Panc1 (cell line): Measurements from ENCODE around the gene HGFAC. TPM values are rescaled to one million over a fixed set of nuclear protein-coding genes. Genes with fewer than 3 reads are reported as not detected.

Experiments
- ATAC-seq: fragments of 200-7000 bp; cut with Tn5 transposase; 2 replicates; pipeline ENCODE4 v1.9.1; 2020; ENCODE audit warnings: mild to moderate bottlenecking, moderate library complexity
- BruUV-seq: library from RNA; stranded (reverse); fragments of 400-500 nt; replicated peaks from 2 replicates; lab custom pipeline; 2021; lab: Mats Ljungman, UMichigan
- CTCF ChIA-PET: fragments of 300-600 bp; sonication (Branson Sonifier 250); formaldehyde crosslinking; loops from one replicate; lab custom pipeline; 2022; ENCODE audit warnings: antibody characterized with exemption; lab: Charles Lee
- POLR2A ChIA-PET: fragments of 300-600 bp; sonication (Branson Sonifier 250); formaldehyde crosslinking; loops from one replicate; lab custom pipeline; 2022; ENCODE audit warnings: antibody characterized with exemption; lab: Charles Lee
- DNase-seq: peaks from one replicate; pipeline ENCODE4 v3.0.0-alpha.2; 2010; ENCODE audit warnings: low read depth, low spot score
- H3K27ac ChIP-seq: 2 replicates; pipeline ENCODE4 v1.5.1; 2011; ENCODE audit warnings: mild to moderate bottlenecking, low read length, inconsistent platforms
- H3K27me3 ChIP-seq: fragments of 200-500 bp; sonication (Bioruptor generic); 2 replicates; pipeline ENCODE4 v1.6.0; 2014; ENCODE audit warnings: low read length, inconsistent platforms; ENCODE audit not compliant: control insufficient read depth, insufficient read depth
- H3K36me3 ChIP-seq: fragments of 200-500 bp; sonication (Bioruptor generic); 2 replicates; pipeline ENCODE4 v1.5.1; 2014; ENCODE audit warnings: inconsistent platforms, mild to moderate bottlenecking, low read length, moderate library complexity; ENCODE audit not compliant: control insufficient read depth, insufficient read depth
- H3K4me1 ChIP-seq: 2 replicates; pipeline ENCODE4 v1.5.1; 2011; ENCODE audit warnings: inconsistent platforms, mild to moderate bottlenecking, low read length, moderate library complexity; ENCODE audit not compliant: control insufficient read depth, insufficient read depth
- H3K4me3 ChIP-seq, 2 experiments: 2 replicates each; pipeline ENCODE4 v1.5.1; 2011 to 2012; ENCODE audit warnings: low read depth in 2 of 2, low read length in 2 of 2, mild to moderate bottlenecking in 2 of 2, inconsistent platforms in 1 of 2, moderate library complexity in 1 of 2
- H3K9me3 ChIP-seq: fragments of 200-500 bp; sonication (Bioruptor generic); 2 replicates; pipeline ENCODE4 v1.5.1; 2014; ENCODE audit warnings: low read depth, mild to moderate bottlenecking, inconsistent platforms, low read length, moderate library complexity; ENCODE audit not compliant: control insufficient read depth, insufficient read depth
- POLR2AphosphoS5 ChIP-seq: IDR thresholded peaks from 2 replicates; pipeline ENCODE4 v1.6.1; 2012; ENCODE audit warnings: mild to moderate bottlenecking, low read depth, low read length, moderate library complexity
- SIN3A ChIP-seq: IDR thresholded peaks from 2 replicates; pipeline ENCODE4 v1.6.1; 2012; ENCODE audit warnings: low read depth, mild to moderate bottlenecking, low read length, moderate library complexity, borderline replicate concordance; ENCODE audit not compliant: insufficient read depth
- TCF7L2 ChIP-seq: IDR thresholded peaks from 2 replicates; pipeline ENCODE4 v1.6.1; 2011; ENCODE audit warnings: mild to moderate bottlenecking, low read depth, low read length, inconsistent platforms
- in situ Hi-C: cut with HindIII; loops from 2 replicates; pipeline ENCODE4 v1.10.0; 2016; ENCODE audit warnings: low sequenced_read_pairs, low pct_unique_long_range_greater_than_20kb
- intact Hi-C: fragments of 100-400 bp; cut with micrococcal nuclease; formaldehyde crosslinking; loops from one replicate; pipeline ENCODE4 v1.10.0; 2022; ENCODE audit not compliant: unreplicated experiment
- total RNA-seq: library from RNA; stranded (reverse); gene quantifications from one replicate; pipeline ENCODE4 v1.2.1, GENCODE V29; 2021; ENCODE audit not compliant: unreplicated experiment
- TF ChIP-seq, protein P1 (sequence below), 2 experiments: IDR thresholded peaks; 2 replicates each; pipeline ENCODE4 v1.6.1; 2011 to 2012; ENCODE audit warnings: low read depth in 2 of 2, control low read depth in 1 of 2, low read length in 1 of 2, mild to moderate bottlenecking in 1 of 2, moderate library complexity in 1 of 2; ENCODE audit not compliant: insufficient read depth in 1 of 2
- TF ChIP-seq, protein P2 (sequence below): fragments of 450-650 bp; IDR thresholded peaks from 2 replicates; pipeline ENCODE4 v1.5.1; 2017; ENCODE audit warnings: mild to moderate bottlenecking

HGFAC gene
- total RNA-seq, 1 experiment from 2014 or later, result 0.59 TPM

DNA sequence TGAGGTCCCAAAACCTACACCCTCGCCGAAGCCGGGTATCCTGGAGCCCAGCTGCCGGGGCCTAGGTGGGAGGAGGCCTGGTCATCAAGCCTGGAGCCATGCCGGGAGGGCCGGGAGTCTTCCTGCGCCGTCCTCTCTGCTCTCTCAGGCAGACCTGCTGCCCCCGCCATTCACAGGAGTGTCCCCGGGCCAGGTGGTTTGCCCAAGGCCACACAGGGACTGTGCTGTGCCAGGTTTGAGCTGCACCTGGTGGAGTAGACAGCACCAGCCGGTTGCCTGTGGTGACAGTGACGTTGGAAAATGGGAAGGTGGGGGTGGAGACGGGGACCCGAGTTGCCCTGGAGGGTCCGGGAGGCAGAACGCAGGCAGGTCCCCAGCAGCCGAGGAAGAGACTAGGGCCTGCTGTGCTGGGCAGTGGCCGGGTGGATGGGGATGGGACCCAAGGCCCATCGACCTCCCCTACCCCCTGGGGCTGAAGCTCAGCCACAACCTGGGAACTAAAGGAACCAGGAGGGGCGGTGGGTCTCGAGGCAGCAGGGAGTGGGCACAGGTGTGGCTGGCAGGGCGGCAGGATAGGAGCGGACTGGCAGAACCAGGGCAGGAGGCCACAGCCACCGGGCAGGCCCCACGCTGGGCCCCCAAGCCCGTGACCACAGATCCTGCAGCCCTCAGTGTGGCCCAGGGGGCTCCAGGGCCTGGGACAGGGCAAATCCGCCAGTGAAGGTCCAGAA, 30.8 kb downstream of the HGFAC start:
- ChIA-PET CTCF (no interaction called here), POLR2A (no interaction called here)
- TF ChIP-seq SIN3A, result no peak
- TF ChIP-seq, protein P1, sequence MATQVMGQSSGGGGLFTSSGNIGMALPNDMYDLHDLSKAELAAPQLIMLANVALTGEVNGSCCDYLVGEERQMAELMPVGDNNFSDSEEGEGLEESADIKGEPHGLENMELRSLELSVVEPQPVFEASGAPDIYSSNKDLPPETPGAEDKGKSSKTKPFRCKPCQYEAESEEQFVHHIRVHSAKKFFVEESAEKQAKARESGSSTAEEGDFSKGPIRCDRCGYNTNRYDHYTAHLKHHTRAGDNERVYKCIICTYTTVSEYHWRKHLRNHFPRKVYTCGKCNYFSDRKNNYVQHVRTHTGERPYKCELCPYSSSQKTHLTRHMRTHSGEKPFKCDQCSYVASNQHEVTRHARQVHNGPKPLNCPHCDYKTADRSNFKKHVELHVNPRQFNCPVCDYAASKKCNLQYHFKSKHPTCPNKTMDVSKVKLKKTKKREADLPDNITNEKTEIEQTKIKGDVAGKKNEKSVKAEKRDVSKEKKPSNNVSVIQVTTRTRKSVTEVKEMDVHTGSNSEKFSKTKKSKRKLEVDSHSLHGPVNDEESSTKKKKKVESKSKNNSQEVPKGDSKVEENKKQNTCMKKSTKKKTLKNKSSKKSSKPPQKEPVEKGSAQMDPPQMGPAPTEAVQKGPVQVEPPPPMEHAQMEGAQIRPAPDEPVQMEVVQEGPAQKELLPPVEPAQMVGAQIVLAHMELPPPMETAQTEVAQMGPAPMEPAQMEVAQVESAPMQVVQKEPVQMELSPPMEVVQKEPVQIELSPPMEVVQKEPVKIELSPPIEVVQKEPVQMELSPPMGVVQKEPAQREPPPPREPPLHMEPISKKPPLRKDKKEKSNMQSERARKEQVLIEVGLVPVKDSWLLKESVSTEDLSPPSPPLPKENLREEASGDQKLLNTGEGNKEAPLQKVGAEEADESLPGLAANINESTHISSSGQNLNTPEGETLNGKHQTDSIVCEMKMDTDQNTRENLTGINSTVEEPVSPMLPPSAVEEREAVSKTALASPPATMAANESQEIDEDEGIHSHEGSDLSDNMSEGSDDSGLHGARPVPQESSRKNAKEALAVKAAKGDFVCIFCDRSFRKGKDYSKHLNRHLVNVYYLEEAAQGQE (IDR thresholded peaks at IDR 0.05; ENCODE audit: insufficient read depth in 1 of 2, low read depth in 2 of 2, low read length in 1 of 2), result no peak
- TF ChIP-seq, protein P2, sequence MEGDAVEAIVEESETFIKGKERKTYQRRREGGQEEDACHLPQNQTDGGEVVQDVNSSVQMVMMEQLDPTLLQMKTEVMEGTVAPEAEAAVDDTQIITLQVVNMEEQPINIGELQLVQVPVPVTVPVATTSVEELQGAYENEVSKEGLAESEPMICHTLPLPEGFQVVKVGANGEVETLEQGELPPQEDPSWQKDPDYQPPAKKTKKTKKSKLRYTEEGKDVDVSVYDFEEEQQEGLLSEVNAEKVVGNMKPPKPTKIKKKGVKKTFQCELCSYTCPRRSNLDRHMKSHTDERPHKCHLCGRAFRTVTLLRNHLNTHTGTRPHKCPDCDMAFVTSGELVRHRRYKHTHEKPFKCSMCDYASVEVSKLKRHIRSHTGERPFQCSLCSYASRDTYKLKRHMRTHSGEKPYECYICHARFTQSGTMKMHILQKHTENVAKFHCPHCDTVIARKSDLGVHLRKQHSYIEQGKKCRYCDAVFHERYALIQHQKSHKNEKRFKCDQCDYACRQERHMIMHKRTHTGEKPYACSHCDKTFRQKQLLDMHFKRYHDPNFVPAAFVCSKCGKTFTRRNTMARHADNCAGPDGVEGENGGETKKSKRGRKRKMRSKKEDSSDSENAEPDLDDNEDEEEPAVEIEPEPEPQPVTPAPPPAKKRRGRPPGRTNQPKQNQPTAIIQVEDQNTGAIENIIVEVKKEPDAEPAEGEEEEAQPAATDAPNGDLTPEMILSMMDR, result no peak
- TF ChIP-seq TCF7L2, result no peak
- no peak for TF ChIP-seq POLR2AphosphoS5
- BruUV-seq, result no TSS peak
- Histone ChIP-seq H3K4me3 (no peak overlapping the region), H3K27ac (no peak overlapping the region), H3K27me3 (no peaks in the 10 kb centered on the region), H3K36me3 (no peaks in the 10 kb centered on the region), H3K9me3 (no peaks in the 10 kb centered on the region), H3K4me1 (no peaks in the 10 kb centered on the region)
- DNase-seq, result no peak
- in situ Hi-C loops (no loop called here), intact Hi-C loops (no loop called here)
- ATAC-seq, result no peak

DNA sequence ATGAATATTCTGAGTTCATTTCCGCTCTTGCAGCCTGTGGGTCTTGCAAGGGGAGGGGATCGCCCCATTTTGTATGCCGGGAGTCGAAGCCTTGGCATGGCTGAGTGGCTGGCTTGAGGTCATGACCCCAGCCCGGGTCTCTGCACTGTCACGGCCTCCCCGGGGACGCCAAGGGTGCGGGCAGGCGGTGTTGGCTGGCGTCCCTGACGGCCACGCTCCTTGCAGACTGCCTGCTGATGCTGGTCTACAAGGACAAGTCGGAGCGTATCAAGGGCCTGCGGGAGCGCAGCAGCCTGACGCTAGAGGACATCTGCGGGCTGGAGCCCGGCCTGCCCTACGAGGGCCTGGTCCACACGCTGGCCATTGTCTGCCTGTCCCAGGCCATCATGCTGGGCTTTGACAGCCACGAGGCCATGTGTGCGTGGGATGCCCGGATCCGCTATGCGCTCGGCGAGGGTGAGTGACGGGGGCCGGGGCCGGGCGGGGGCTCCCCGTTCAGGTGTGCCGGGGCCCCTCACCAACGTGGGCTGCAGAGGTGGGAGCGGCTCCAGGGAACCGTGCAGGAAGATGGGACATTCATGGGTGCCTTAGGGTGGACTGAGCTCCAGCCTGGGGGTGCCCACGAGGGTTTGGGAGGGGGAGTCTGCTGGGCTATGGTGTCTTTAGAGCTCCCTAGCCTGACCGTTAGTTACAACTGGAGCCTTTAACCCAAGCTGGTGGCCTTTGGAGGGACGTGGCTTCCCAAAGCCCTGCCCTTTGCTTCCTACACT, 31.6 kb downstream of the HGFAC start:
- ChIA-PET POLR2A (no interaction called here), CTCF (no interaction called here)
- no peak for ATAC-seq
- H3K27ac ChIP-seq, result no peak overlapping the region
- H3K4me3 ChIP-seq, result no peak overlapping the region
- intact Hi-C loops, result no loop called here
- in situ Hi-C loops, result no loop called here
- no peaks in the 10 kb centered on the region for H3K27me3 ChIP-seq
- no TSS peak for BruUV-seq
- no peaks in the 10 kb centered on the region for H3K4me1 ChIP-seq
- no peaks in the 10 kb centered on the region for H3K36me3 ChIP-seq
- TF ChIP-seq POLR2AphosphoS5, result no peak
- TF ChIP-seq TCF7L2, result no peak
- TF ChIP-seq, protein P2, result no peak
- TF ChIP-seq SIN3A, result no peak
- TF ChIP-seq, protein P1 (IDR thresholded peaks at IDR 0.05; ENCODE audit: insufficient read depth in 1 of 2, low read depth in 2 of 2, low read length in 1 of 2), result no peak
- no peak for DNase-seq
- no peaks in the 10 kb centered on the region for H3K9me3 ChIP-seq
